Activated CD8-positive, alpha-beta T cell treated with anti-CD3 and anti-CD28 coated beads for 36 hours (primary cell): ENCODE data around the gene KRT82. TPM values are rescaled to one million over a fixed set of nuclear protein-coding genes. Genes with fewer than 3 reads are reported as not detected.

ENCODE experiments used
- ATAC-seq: fragments of 200-7000 bp; cut with Tn5 transposase; one replicate; pipeline ENCODE4 v1.10.0; 2021; ENCODE audit warnings: mild to moderate bottlenecking, moderate library complexity
- CTCF ChIA-PET: fragments of 350-600 bp; sonication (Branson Sonifier 250); formaldehyde crosslinking; loops from one replicate; lab custom pipeline; 2021; ENCODE audit warnings: antibody characterized with exemption; lab: Charles Lee
- POLR2A ChIA-PET: fragments of 350-600 bp; sonication (Branson Sonifier 250); formaldehyde crosslinking; loops from one replicate; lab custom pipeline; 2021; ENCODE audit warnings: antibody characterized with exemption; lab: Charles Lee
- DNase-seq: peaks from one replicate; pipeline ENCODE4 v3.0.0-alpha.2; 2020
- H3K27ac Mint-ChIP-seq: one replicate; pipeline ENCODE4 v1.8.0; 2021; ENCODE audit warnings: mild to moderate bottlenecking, mixed read lengths
- H3K27me3 Mint-ChIP-seq: one replicate; pipeline ENCODE4 v1.8.0; 2021; ENCODE audit warnings: mixed read lengths
- H3K36me3 Mint-ChIP-seq: one replicate; pipeline ENCODE4 v1.8.0; 2021; ENCODE audit warnings: low read depth, mixed read lengths
- H3K4me1 Mint-ChIP-seq: one replicate; pipeline ENCODE4 v1.8.0; 2021; ENCODE audit warnings: low read depth, mixed read lengths
- H3K4me3 Mint-ChIP-seq: one replicate; pipeline ENCODE4 v1.8.0; 2021; ENCODE audit warnings: mild to moderate bottlenecking, moderate library complexity, mixed read lengths
- H3K9me3 Mint-ChIP-seq: one replicate; pipeline ENCODE4 v1.8.0; 2021; ENCODE audit warnings: mixed read lengths
- CTCF ChIP-seq: fragments of 200-600 bp; IDR thresholded peaks from one replicate; pipeline ENCODE4 v1.8.0; 2022; ENCODE audit warnings: antibody characterized with exemption, mild to moderate bottlenecking
- intact Hi-C: fragments of 100-400 bp; cut with micrococcal nuclease; formaldehyde crosslinking; loops from one replicate; pipeline ENCODE4 v1.10.0; 2022
- total RNA-seq, 2 experiments: library from RNA; stranded (reverse); gene quantifications; one replicate each; pipeline ENCODE4 v1.2.3, GENCODE V29; 2021

The KRT82 gene
- total RNA-seq, 2 experiments from 2014 or later, result not detected

DNA sequence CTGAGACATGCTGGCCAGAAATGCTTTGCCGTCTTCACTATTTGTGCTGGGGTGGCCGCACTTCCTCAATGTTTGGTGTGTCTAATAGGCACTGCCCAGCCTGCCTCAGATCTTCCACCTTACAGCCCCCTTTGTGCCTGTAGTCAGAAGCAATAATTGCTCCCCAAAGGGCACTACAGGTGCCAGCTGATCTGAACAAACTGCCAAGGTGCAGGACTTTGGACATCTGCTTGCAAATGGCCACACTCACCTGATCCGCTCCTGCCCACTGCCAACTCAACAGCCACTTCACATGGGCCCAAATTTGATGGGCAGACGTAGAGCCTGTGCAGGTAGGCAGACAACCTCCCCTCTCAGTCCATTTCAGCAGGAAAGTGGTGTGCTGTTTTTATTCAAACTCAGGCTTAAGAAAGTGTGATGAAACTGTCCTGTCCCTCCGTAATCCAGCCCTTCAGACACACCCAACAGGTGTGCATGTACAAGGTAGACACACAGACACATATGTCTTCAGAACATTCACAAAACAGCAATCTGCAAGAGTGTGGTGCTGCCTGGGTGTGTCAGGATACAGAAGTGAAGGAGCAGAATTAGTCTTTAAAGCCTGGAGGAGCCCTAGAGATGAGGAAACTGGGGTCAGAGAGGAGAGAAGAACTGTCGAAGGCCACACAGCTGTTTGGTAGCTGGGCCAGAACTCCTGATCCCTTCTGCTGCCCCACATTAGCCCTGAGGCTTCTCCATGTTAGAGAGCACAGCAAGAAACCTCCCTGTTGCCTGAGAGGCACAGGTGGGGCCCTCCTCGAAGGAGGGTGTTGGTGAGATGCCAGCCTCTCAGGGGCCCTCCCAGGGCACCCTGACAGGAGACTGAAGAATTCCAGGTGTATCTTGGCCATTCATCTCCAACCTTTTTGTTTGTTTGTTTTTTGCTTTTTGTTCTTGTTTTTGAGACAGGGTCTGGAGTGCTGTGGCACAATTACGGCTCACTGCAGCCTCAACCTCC lies 32.5 kb upstream of the KRT82 start:
- DNase-seq (no peak), ATAC-seq (no peak)
- TF ChIP-seq CTCF, result no peak
- Mint-ChIP-seq H3K27ac (no peak overlapping the region), H3K4me1 (no peaks in the 10 kb centered on the region), H3K36me3 (no peaks in the 10 kb centered on the region), H3K27me3 (peaks cover 15% of the 10 kb centered on the region), H3K9me3 (no peaks in the 10 kb centered on the region), H3K4me3 (no peak overlapping the region)
- POLR2A ChIA-PET, result no interaction called here
- CTCF ChIA-PET, result no interaction called here
- intact Hi-C loops, result no loop called here

- H3K27ac Mint-ChIP-seq, result no peak overlapping the region
- DNase-seq, result no peak
- no peak overlapping the region for H3K4me3 Mint-ChIP-seq
- H3K4me1 Mint-ChIP-seq, result no peaks in the 10 kb centered on the region
- no peaks in the 10 kb centered on the region for H3K9me3 Mint-ChIP-seq
- ChIA-PET POLR2A (no interaction called here), CTCF (no interaction called here)
- no peak for ATAC-seq
- H3K36me3 Mint-ChIP-seq, result no peaks in the 10 kb centered on the region
- intact Hi-C loops, result no loop called here
- H3K27me3 Mint-ChIP-seq, result peaks cover 14% of the 10 kb centered on the region
- TF ChIP-seq CTCF, result no peak
Measured at GRCh38 chr12:52437508-52437907, 31.4 kb upstream of the KRT82 start.

DNA sequence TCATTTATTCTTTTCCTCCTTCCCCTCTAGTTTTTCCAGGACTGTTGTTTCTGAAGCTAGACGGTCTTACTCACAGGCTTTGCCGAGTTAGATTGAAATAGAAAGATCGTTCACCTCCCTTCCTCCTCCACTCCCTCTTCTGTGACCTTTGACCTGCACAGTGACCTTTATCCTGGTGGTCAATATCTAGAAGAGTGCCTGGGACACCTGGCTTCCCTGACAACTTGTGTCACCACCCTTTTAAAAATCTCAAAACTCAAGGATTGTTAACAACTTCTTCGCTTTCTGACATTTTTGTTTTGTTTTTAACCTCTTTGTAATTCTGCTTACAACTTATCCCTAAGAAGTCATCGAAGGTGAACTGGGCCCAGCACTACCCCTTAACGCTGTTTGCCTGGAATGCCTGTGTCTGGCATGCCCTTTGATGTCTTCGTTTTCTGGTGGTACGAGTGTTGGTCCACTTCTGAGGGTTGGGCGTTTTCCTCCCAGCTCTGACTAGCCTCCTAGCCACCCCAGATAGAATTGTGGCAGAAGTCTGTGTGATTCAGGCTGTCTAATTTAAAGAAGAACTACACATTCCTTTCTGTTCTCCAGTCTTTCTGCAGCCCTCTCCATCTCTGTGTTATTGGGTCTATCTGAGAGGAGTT lies 30.8 kb upstream of the KRT82 start:
- ChIA-PET CTCF (no interaction called here), POLR2A (no interaction called here)
- Mint-ChIP-seq H3K27ac (no peak overlapping the region), H3K36me3 (no peaks in the 10 kb centered on the region), H3K9me3 (no peaks in the 10 kb centered on the region), H3K27me3 (peaks cover 10% of the 10 kb centered on the region), H3K4me1 (no peaks in the 10 kb centered on the region), H3K4me3 (no peak overlapping the region)
- TF ChIP-seq CTCF, result no peak
- intact Hi-C loops, result no loop called here
- ATAC-seq (no peak), DNase-seq (no peak)

GRCh38 chr12:52436000-52436827 lies 30.1 kb upstream of the KRT82 start:
- Mint-ChIP-seq H3K27ac (no peak overlapping the region), H3K27me3 (peaks cover 7% of the 10 kb centered on the region), H3K4me1 (no peaks in the 10 kb centered on the region), H3K36me3 (no peaks in the 10 kb centered on the region), H3K9me3 (no peaks in the 10 kb centered on the region), H3K4me3 (no peak overlapping the region)
- no peak for TF ChIP-seq CTCF
- ATAC-seq (no peak), DNase-seq (no peak)
- intact Hi-C loops, result no loop called here
- ChIA-PET CTCF (no interaction called here), POLR2A (interaction anchor here (0.6 kb wide), 1 partner anchor 186 kb away, joined by 3 read pairs; no protein-coding TSS in a partner anchor)
